ENCODE measurements around the gene VEGFA. TPM values are rescaled to one million over a fixed set of nuclear protein-coding genes. Genes with fewer than 3 reads are reported as not detected.
A peak's percentile ranks its signal among the peaks of the same experiment; 100 is the strongest.

Gene VEGFA
- total RNA-seq, 1 experiment from 2014 or later: 154 TPM

GRCh38 chr6:43784049-43784855 is 14.2 kb downstream of the VEGFA start:
- DNase-seq (ENCODE audit: low spot score): no peak

- DNase-seq (ENCODE audit: low spot score): no peak
Measured at GRCh38 chr6:43785220-43785752, 15.3 kb downstream of the VEGFA start.

- no peak for DNase-seq (ENCODE audit: low spot score)
Measured at GRCh38 chr6:43785904-43786303, 15.9 kb downstream of the VEGFA start.

- no peak for DNase-seq (ENCODE audit: low spot score)
Measured at GRCh38 chr6:43786664-43787329, 16.8 kb downstream of the VEGFA start.

- no peak for DNase-seq (ENCODE audit: low spot score)
Measured at GRCh38 chr6:43788301-43788700, 18.3 kb downstream of the VEGFA start.

GRCh38 chr6:43789447-43789846 is 19.4 kb downstream of the VEGFA start:
- no peak for DNase-seq (ENCODE audit: low spot score)

GRCh38 chr6:43790031-43790430 is 20.0 kb downstream of the VEGFA start:
- no peak for DNase-seq (ENCODE audit: low spot score)

GRCh38 chr6:43791745-43792422 is 21.9 kb downstream of the VEGFA start:
- DNase-seq (ENCODE audit: low spot score): no peak

- no peak for DNase-seq (ENCODE audit: low spot score)
Measured at GRCh38 chr6:43793154-43793874, 23.3 kb downstream of the VEGFA start.

- no peak for DNase-seq (ENCODE audit: low spot score)
Measured at GRCh38 chr6:43793875-43794242, 23.8 kb downstream of the VEGFA start.

- DNase-seq (ENCODE audit: low spot score): no peak
Measured at GRCh38 chr6:43795421-43795820, 25.4 kb downstream of the VEGFA start.

GRCh38 chr6:43796168-43796567 is 26.2 kb downstream of the VEGFA start:
- DNase-seq (ENCODE audit: low spot score): no peak

- DNase-seq (ENCODE audit: low spot score): peak; percentile 35
Measured at GRCh38 chr6:43796903-43797890, 27.2 kb downstream of the VEGFA start.

- no peak for DNase-seq (ENCODE audit: low spot score)
Measured at GRCh38 chr6:43797919-43798318, 27.9 kb downstream of the VEGFA start.

- peak; percentile 98 for DNase-seq (ENCODE audit: low spot score)
Measured at GRCh38 chr6:43798688-43799444, 28.9 kb downstream of the VEGFA start.

- peak; percentile 41 for DNase-seq (ENCODE audit: low spot score)
Measured at GRCh38 chr6:43799551-43800297, 29.7 kb downstream of the VEGFA start.

- DNase-seq (ENCODE audit: low spot score): no peak
Measured at GRCh38 chr6:43800298-43800623, 30.2 kb downstream of the VEGFA start.

- DNase-seq (ENCODE audit: low spot score): no peak
Measured at GRCh38 chr6:43800746-43801494, 30.9 kb downstream of the VEGFA start.
